ENCODE data around the gene PLXDC2.

The PLXDC2 gene

GRCh38 chr10:19911886-19912285 lies 95.7 kb downstream of the PLXDC2 start:
- no peak for DNase-seq (ENCODE audit: low spot score)

GRCh38 chr10:19913987-19914386 lies 97.8 kb downstream of the PLXDC2 start:
- no peak for DNase-seq (ENCODE audit: low spot score)

GRCh38 chr10:19915125-19915524 lies 98.9 kb downstream of the PLXDC2 start:
- no peak for DNase-seq (ENCODE audit: low spot score)

- no peak for DNase-seq (ENCODE audit: low spot score)
These were observed 99.6 kb downstream of the PLXDC2 start for GRCh38 chr10:19915816-19916215.

GRCh38 chr10:19917751-19918478 lies 101.7 kb downstream of the PLXDC2 start:
- DNase-seq (ENCODE audit: low spot score) = no peak

- DNase-seq (ENCODE audit: low spot score) = no peak
These were observed 102.6 kb downstream of the PLXDC2 start for GRCh38 chr10:19918794-19919193.

GRCh38 chr10:19919671-19920070 lies 103.4 kb downstream of the PLXDC2 start:
- DNase-seq (ENCODE audit: low spot score) = no peak

GRCh38 chr10:19920075-19920726 lies 104.0 kb downstream of the PLXDC2 start:
- DNase-seq (ENCODE audit: low spot score) = no peak

GRCh38 chr10:19921300-19922140 lies 105.3 kb downstream of the PLXDC2 start:
- DNase-seq (ENCODE audit: low spot score) = no peak

- no peak for DNase-seq (ENCODE audit: low spot score)
These were observed 106.2 kb downstream of the PLXDC2 start for GRCh38 chr10:19922236-19922963.

GRCh38 chr10:19925064-19925463 lies 108.8 kb downstream of the PLXDC2 start:
- no peak for DNase-seq (ENCODE audit: low spot score)

- DNase-seq (ENCODE audit: low spot score) = no peak
These were observed 112.7 kb downstream of the PLXDC2 start for GRCh38 chr10:19928936-19929335.

GRCh38 chr10:19929506-19930140 lies 113.4 kb downstream of the PLXDC2 start:
- DNase-seq (ENCODE audit: low spot score) = no peak

GRCh38 chr10:19930936-19931893 lies 115.0 kb downstream of the PLXDC2 start:
- DNase-seq (ENCODE audit: low spot score) = no peak

GRCh38 chr10:19931894-19932590 lies 115.8 kb downstream of the PLXDC2 start:
- DNase-seq (ENCODE audit: low spot score) = no peak

- no peak for DNase-seq (ENCODE audit: low spot score)
These were observed 116.7 kb downstream of the PLXDC2 start for GRCh38 chr10:19932806-19933371.

- DNase-seq (ENCODE audit: low spot score) = no peak
These were observed 117.5 kb downstream of the PLXDC2 start for GRCh38 chr10:19933772-19934171.

- DNase-seq (ENCODE audit: low spot score) = no peak
These were observed 118.9 kb downstream of the PLXDC2 start for GRCh38 chr10:19935176-19935575.

GRCh38 chr10:19936289-19936688 lies 120.1 kb downstream of the PLXDC2 start:
- no peak for DNase-seq (ENCODE audit: low spot score)
